Right lobe of liver (tissue), 6 donors: ENCODE results near the gene CIRBP. TPM values are rescaled to one million over a fixed set of nuclear protein-coding genes. Genes with fewer than 3 reads are reported as not detected.

Experiments
- ATAC-seq, 4 donors: fragments of 200-7000 bp; cut with Tn5 transposase; one replicate each; pipeline ENCODE4 v1.9.1; 2020; ENCODE audit warnings: mild to moderate bottlenecking in 4 of 4, moderate library complexity in 4 of 4
- DNase-seq, 3 donors: peaks; one replicate each; pipeline ENCODE4 v3.0.0-alpha.2; 2020
- H3K27ac ChIP-seq, 3 donors: fragments of 200-600 bp; one replicate each; pipeline ENCODE4 v1.8.0; 2022
- H3K27me3 ChIP-seq, 2 donors: fragments of 200-600 bp; one replicate each; pipeline ENCODE4 v1.8.0; 2022
- H3K36me3 ChIP-seq, 4 donors: fragments of 200-600 bp; sonication (generic) in 1 of 4; one replicate each; pipeline versions ENCODE4 v1.5.1 to v1.8.0; 2017 to 2022; ENCODE audit warnings: control low read depth in 1 of 4
- H3K4me1 ChIP-seq, 4 donors: fragments of 200-600 bp; sonication (generic) in 1 of 4; one replicate each; pipeline versions ENCODE4 v1.5.1 to v1.8.0; 2017 to 2022; ENCODE audit warnings: control low read depth in 1 of 4
- H3K4me3 ChIP-seq, 3 donors: fragments of 200-600 bp; one replicate each; pipeline ENCODE4 v1.8.0; 2022
- H3K9me3 ChIP-seq, 4 donors: fragments of 200-600 bp; sonication (generic) in 1 of 4; one replicate each; pipeline versions ENCODE4 v1.5.1 to v1.8.0; 2017 to 2022; ENCODE audit warnings: control low read depth in 1 of 4
- CTCF ChIP-seq, 4 donors: fragments of 200-600 bp in 3 of 4; fragments of 450-650 bp in 1 of 4; IDR thresholded peaks; one replicate each; pipeline versions ENCODE4 v1.5.1 to v1.8.0; 2016 to 2022; ENCODE audit warnings: antibody characterized with exemption in 4 of 4, mild to moderate bottlenecking in 2 of 4
- POLR2A ChIP-seq: fragments of 450-650 bp; IDR thresholded peaks from one replicate; pipeline ENCODE4 v1.6.1; 2017; ENCODE audit warnings: antibody characterized with exemption, mild to moderate bottlenecking
- WGBS: methylation state at CpG from one replicate; pipeline ENCODE4 v1.1.6; 2018; ENCODE audit warnings: low coverage, low lambda C conversion rate; ENCODE audit not compliant: insufficient coverage; ENCODE audit errors: missing lambda C conversion rate; 5-methylcytosine and 5-hydroxymethylcytosine counted together
- intact Hi-C, 2 donors: fragments of 100-400 bp; cut with DNase I; formaldehyde crosslinking; loops; one replicate each; pipeline versions ENCODE4 v1.11.2 to v1.14.1; 2022
- total RNA-seq, 6 experiments: library from RNA; depleted of rRNA in 2 of 6; stranded (reverse); fragments of >200 nt in 2 of 6; fragmentation: NEBNext Ultra II Directional in 3 of 6; extraction: Animal tissue kit (Norgen Biotek cat#: 25700) in 3 of 6; gene quantifications; one replicate each; pipeline versions ENCODE4 v1.1.0 to v1.2.4, GENCODE V29; 2016 to 2023
- donor health status: DM: no; HTN: yes; CAD: no.
- donor health status: DM: no; HTN: no; CAD: no.
- donor health status: DM: no; HTN: no; CAD: no.
- donor health status: DM: no; HTN: yes; CAD: no.
- donor health status: DM: no; HTN: yes; CAD: no.

CIRBP gene
- total RNA-seq, 6 experiments from 2014 or later: 69.2 to 111 (median 89.5) TPM

- DNase-seq: no peak
- Histone ChIP-seq H3K27ac (no peak overlapping the region), H3K4me3 (no peak overlapping the region), H3K9me3 (no peaks in the 10 kb centered on the region), H3K27me3 (no peaks in the 10 kb centered on the region), H3K36me3 (no peaks in the 10 kb centered on the region), H3K4me1 (peaks cover 0 to 17% (median 6%) of the 10 kb centered on the region in 4 donors)
- ATAC-seq: no peak
- no peak for TF ChIP-seq CTCF (IDR thresholded peaks at IDR 0.05)
- TF ChIP-seq POLR2A: no peak
- WGBS: no CpG with 5 or more reads among the region's 13 CpGs
- intact Hi-C loops: loop anchor here in 1 of 2 donors (10.0 kb wide), 1 partner anchor 69 kb away; no protein-coding TSS in a partner anchor
Measured at GRCh38 chr19:1296078-1296477, 26.9 kb downstream of the CIRBP start.

GRCh38 chr19:1296575-1297271 is 27.6 kb downstream of the CIRBP start:
- 77% methylated on average over 10 of the region's 24 CpGs for WGBS
- no peak for ATAC-seq
- TF ChIP-seq CTCF (IDR thresholded peaks at IDR 0.05) (no peak), POLR2A (no peak)
- Histone ChIP-seq H3K4me3 (no peak overlapping the region), H3K4me1 (peaks cover 0 to 11% (median 2%) of the 10 kb centered on the region in 4 donors), H3K27ac (no peak overlapping the region), H3K27me3 (no peaks in the 10 kb centered on the region), H3K36me3 (no peaks in the 10 kb centered on the region), H3K9me3 (no peaks in the 10 kb centered on the region)
- DNase-seq: no peak
- intact Hi-C loops: loop anchor here in 1 of 2 donors (10.0 kb wide), 1 partner anchor 68 kb away; no protein-coding TSS in a partner anchor

- no peaks in the 10 kb centered on the region for H3K27me3 ChIP-seq
- WGBS: 81% methylated on average over 2 of the region's 8 CpGs
- H3K9me3 ChIP-seq: no peaks in the 10 kb centered on the region
- H3K4me1 ChIP-seq: peaks cover 0 to 4% (median 0%) of the 10 kb centered on the region in 4 donors
- intact Hi-C loops: loop anchor here in 1 of 2 donors (10.0 kb wide), 1 partner anchor 67 kb away; no protein-coding TSS in a partner anchor
- no peaks in the 10 kb centered on the region for H3K36me3 ChIP-seq
- H3K27ac ChIP-seq: no peak overlapping the region
- TF ChIP-seq POLR2A (no peak), CTCF (IDR thresholded peaks at IDR 0.05) (no peak)
- DNase-seq: no peak
- no peak overlapping the region for H3K4me3 ChIP-seq
- ATAC-seq: no peak
Measured at GRCh38 chr19:1298235-1298634, 29.1 kb downstream of the CIRBP start.

DNA sequence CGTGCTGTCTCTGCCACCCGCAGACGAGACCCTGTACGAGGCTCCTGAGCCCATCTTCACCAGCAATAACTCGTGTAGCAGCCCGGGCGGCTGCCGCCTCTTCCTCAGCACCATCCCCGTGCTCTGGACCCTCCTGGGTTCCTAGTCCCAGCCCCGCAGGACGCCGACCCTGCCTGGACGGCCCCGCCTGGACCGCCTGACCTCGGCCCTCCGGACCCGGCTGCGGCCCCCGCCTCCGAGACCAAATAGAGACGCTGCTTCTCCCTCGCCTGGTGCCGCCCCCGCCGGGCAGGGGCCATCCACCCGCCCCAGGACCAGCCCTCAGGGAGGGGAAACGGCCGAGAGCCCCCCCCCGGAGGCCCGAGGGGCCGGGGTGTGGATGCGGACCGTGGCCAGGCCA is 30.7 kb downstream of the CIRBP start:
- Histone ChIP-seq H3K9me3 (no peaks in the 10 kb centered on the region), H3K4me1 (peaks cover 0 to 19% (median 5%) of the 10 kb centered on the region in 4 donors), H3K27me3 (no peaks in the 10 kb centered on the region), H3K4me3 (no peak overlapping the region), H3K36me3 (no peaks in the 10 kb centered on the region), H3K27ac (no peak overlapping the region)
- intact Hi-C loops: loop anchor here in 1 of 2 donors (10.0 kb wide), 1 partner anchor 65 kb away; no protein-coding TSS in a partner anchor
- no peak for ATAC-seq
- 60% methylated on average over 1 of the region's 34 CpGs for WGBS
- TF ChIP-seq CTCF (IDR thresholded peaks at IDR 0.05) (no peak), POLR2A (no peak)
- DNase-seq: no peak
